NCI-H1436 (cell line): Measurements from ENCODE around the gene CAMK4.

Experiments
- DNase-seq: peaks from one replicate; lab custom pipeline; 2025; lab: John Stamatoyannopoulos, UW

CAMK4 gene

GRCh38 chr5:111493031-111493430 lies 268.8 kb downstream of the CAMK4 start:
- no peak for DNase-seq

- DNase-seq = no peak
These were observed 270.3 kb downstream of the CAMK4 start for GRCh38 chr5:111494355-111494999.

- DNase-seq = no peak
These were observed 271.0 kb downstream of the CAMK4 start for GRCh38 chr5:111495159-111495558.

GRCh38 chr5:111498346-111498745 lies 274.2 kb downstream of the CAMK4 start:
- DNase-seq = no peak

- no peak for DNase-seq
These were observed 278.8 kb downstream of the CAMK4 start for GRCh38 chr5:111502956-111503355.

GRCh38 chr5:111505096-111505495 lies 280.9 kb downstream of the CAMK4 start:
- DNase-seq = no peak

- no peak for DNase-seq
These were observed 283.1 kb downstream of the CAMK4 start for GRCh38 chr5:111507276-111507675.

GRCh38 chr5:111509119-111509518 lies 284.9 kb downstream of the CAMK4 start:
- DNase-seq = no peak

GRCh38 chr5:111511174-111511830 lies 287.1 kb downstream of the CAMK4 start:
- DNase-seq = no peak

GRCh38 chr5:111511831-111512374 lies 287.7 kb downstream of the CAMK4 start:
- no peak for DNase-seq

- peak; percentile 95 for DNase-seq
These were observed 288.4 kb downstream of the CAMK4 start, which contains the start of gene STARD4 for GRCh38 chr5:111512375-111513130. STARD4 (minus strand) TSS chr5:111512535; CDS start chr5:111507433, 5,102 bp downstream.

GRCh38 chr5:111513131-111513520 lies 288.9 kb downstream of the CAMK4 start:
- DNase-seq = no peak

GRCh38 chr5:111514087-111514486 lies 289.9 kb downstream of the CAMK4 start:
- no peak for DNase-seq

- DNase-seq = no peak
These were observed 293.8 kb downstream of the CAMK4 start for GRCh38 chr5:111517853-111518501.

GRCh38 chr5:111518777-111519176 lies 294.6 kb downstream of the CAMK4 start:
- DNase-seq = no peak

GRCh38 chr5:111520908-111521307 lies 296.7 kb downstream of the CAMK4 start:
- no peak for DNase-seq

GRCh38 chr5:111528056-111528455 lies 303.9 kb downstream of the CAMK4 start:
- no peak for DNase-seq

- DNase-seq = no peak
These were observed 306.1 kb downstream of the CAMK4 start for GRCh38 chr5:111530298-111530740.

- no peak for DNase-seq
These were observed 308.9 kb downstream of the CAMK4 start for GRCh38 chr5:111532886-111533582.

- no peak for DNase-seq
These were observed 311.8 kb downstream of the CAMK4 start for GRCh38 chr5:111535879-111536549.
